Suprapubic skin (tissue), 4 donors: Measurements from ENCODE around the gene SCN1B.

ENCODE experiments used
- EP300 ChIP-seq: sonication (generic); formaldehyde crosslinking; IDR thresholded peaks from one replicate; pipeline ENCODE4 v1.6.1; 2017; ENCODE audit warnings: antibody characterized with exemption
- POLR2A ChIP-seq, 2 donors: fragments of 450-650 bp; IDR thresholded peaks; one replicate each; pipeline ENCODE4 v1.6.1; 2017; ENCODE audit warnings: antibody characterized with exemption in 2 of 2, mild to moderate bottlenecking in 2 of 2, moderate library complexity in 2 of 2
- POLR2AphosphoS5 ChIP-seq, 3 donors: sonication (generic); formaldehyde crosslinking; IDR thresholded peaks; one replicate each; pipeline ENCODE4 v1.6.1; 2017; ENCODE audit warnings: antibody characterized with exemption in 3 of 3
- TF ChIP-seq, protein P1 (sequence below), 2 donors: fragments of 200-600 bp in 1 of 2; fragments of 450-650 bp in 1 of 2; sonication (generic) in 1 of 2; IDR thresholded peaks; one replicate each; pipeline ENCODE4 v1.5.1; 2016 to 2019; ENCODE audit warnings: antibody characterized with exemption in 2 of 2, mild to moderate bottlenecking in 1 of 2, moderate library complexity in 1 of 2

DNA sequence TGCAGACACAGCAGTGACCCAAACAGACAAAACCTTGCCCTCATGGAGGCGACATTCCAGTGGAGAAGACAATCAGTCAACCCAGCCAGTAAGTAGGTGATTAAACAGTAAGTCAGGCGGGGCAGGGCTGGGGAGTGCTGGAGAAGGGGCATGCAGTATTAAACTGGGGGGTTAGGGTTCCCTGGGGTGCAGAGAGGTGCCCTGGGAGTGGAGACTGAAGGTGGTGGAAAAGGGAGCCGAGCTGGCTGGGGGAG is 54.2 kb downstream of the SCN1B start:
- TF ChIP-seq POLR2A (IDR thresholded peaks at IDR 0.05), result no peak
- TF ChIP-seq, protein P1, sequence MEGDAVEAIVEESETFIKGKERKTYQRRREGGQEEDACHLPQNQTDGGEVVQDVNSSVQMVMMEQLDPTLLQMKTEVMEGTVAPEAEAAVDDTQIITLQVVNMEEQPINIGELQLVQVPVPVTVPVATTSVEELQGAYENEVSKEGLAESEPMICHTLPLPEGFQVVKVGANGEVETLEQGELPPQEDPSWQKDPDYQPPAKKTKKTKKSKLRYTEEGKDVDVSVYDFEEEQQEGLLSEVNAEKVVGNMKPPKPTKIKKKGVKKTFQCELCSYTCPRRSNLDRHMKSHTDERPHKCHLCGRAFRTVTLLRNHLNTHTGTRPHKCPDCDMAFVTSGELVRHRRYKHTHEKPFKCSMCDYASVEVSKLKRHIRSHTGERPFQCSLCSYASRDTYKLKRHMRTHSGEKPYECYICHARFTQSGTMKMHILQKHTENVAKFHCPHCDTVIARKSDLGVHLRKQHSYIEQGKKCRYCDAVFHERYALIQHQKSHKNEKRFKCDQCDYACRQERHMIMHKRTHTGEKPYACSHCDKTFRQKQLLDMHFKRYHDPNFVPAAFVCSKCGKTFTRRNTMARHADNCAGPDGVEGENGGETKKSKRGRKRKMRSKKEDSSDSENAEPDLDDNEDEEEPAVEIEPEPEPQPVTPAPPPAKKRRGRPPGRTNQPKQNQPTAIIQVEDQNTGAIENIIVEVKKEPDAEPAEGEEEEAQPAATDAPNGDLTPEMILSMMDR (IDR thresholded peaks at IDR 0.05), result no peak
- TF ChIP-seq POLR2AphosphoS5 (IDR thresholded peaks at IDR 0.05), result no peak
- TF ChIP-seq EP300, result no peak
